ENCODE data around the gene ATXN7L1.

ATXN7L1 gene

GRCh38 chr7:105613611-105614330 is 262.6 kb downstream of the ATXN7L1 start:
- ChIA-PET POLR2A (no interaction called here), CTCF (no interaction called here)
- DNase-seq (ENCODE audit: extremely low spot score): no peak
- TF ChIP-seq LEF1 (IDR thresholded peaks at IDR 0.05; ENCODE audit: borderline replicate concordance): no peak
- TF ChIP-seq ARNT (IDR thresholded peaks at IDR 0.05): no peak
- no peak for TF ChIP-seq SUZ12 (IDR thresholded peaks at IDR 0.05)
- TF ChIP-seq HDGF (IDR thresholded peaks at IDR 0.05; ENCODE audit: borderline replicate concordance): no peak
- no peak for TF ChIP-seq FOXK2 (IDR thresholded peaks at IDR 0.05)
- TF ChIP-seq FOXA1 (IDR thresholded peaks at IDR 0.05): no peak
- no peak for TF ChIP-seq TARDBP (IDR thresholded peaks at IDR 0.05)
- no peak for TF ChIP-seq SP1 (IDR thresholded peaks at IDR 0.05)
- TF ChIP-seq ELF4 (IDR thresholded peaks at IDR 0.05): no peak
- TF ChIP-seq ZNF384 (IDR thresholded peaks at IDR 0.05): no peak
- TF ChIP-seq NFRKB (IDR thresholded peaks at IDR 0.05): no peak
- TF ChIP-seq CTBP1 (IDR thresholded peaks at IDR 0.05; ENCODE audit: borderline replicate concordance): no peak

GRCh38 chr7:105612806-105613205 is 263.6 kb downstream of the ATXN7L1 start:
- TF ChIP-seq LEF1 (IDR thresholded peaks at IDR 0.05; ENCODE audit: borderline replicate concordance): no peak
- TF ChIP-seq ELF4 (IDR thresholded peaks at IDR 0.05): no peak
- no peak for TF ChIP-seq HDGF (IDR thresholded peaks at IDR 0.05; ENCODE audit: borderline replicate concordance)
- no peak for TF ChIP-seq ZNF384 (IDR thresholded peaks at IDR 0.05)
- TF ChIP-seq NFRKB (IDR thresholded peaks at IDR 0.05): no peak
- CTCF ChIA-PET: no interaction called here
- DNase-seq (ENCODE audit: extremely low spot score): no peak
- POLR2A ChIA-PET: no interaction called here

GRCh38 chr7:105611856-105612775 is 264.3 kb downstream of the ATXN7L1 start:
- ChIA-PET CTCF (no interaction called here), POLR2A (no interaction called here)
- DNase-seq (ENCODE audit: extremely low spot score): no peak
- TF ChIP-seq FOXM1 (IDR thresholded peaks at IDR 0.05; ENCODE audit: borderline replicate concordance) (no peak), ARNT (IDR thresholded peaks at IDR 0.05) (no peak), FOXK2 (IDR thresholded peaks at IDR 0.05) (no peak), ZNF384 (IDR thresholded peaks at IDR 0.05) (no peak), HDGF (IDR thresholded peaks at IDR 0.05; ENCODE audit: borderline replicate concordance) (no peak), SUZ12 (IDR thresholded peaks at IDR 0.05) (no peak), L3MBTL2 (conservative IDR thresholded peaks at IDR 0.05) (no peak), NFRKB (IDR thresholded peaks at IDR 0.05) (no peak), BHLHE40 (IDR thresholded peaks at IDR 0.05; ENCODE audit: borderline replicate concordance) (no peak), FOXA1 (IDR thresholded peaks at IDR 0.05) (no peak), CTBP1 (IDR thresholded peaks at IDR 0.05; ENCODE audit: borderline replicate concordance) (no peak), PKNOX1 (IDR thresholded peaks at IDR 0.05) (no peak), TARDBP (IDR thresholded peaks at IDR 0.05) (no peak), ELF4 (IDR thresholded peaks at IDR 0.05) (no peak), SP1 (IDR thresholded peaks at IDR 0.05) (no peak), LEF1 (IDR thresholded peaks at IDR 0.05; ENCODE audit: borderline replicate concordance) (no peak)

DNA sequence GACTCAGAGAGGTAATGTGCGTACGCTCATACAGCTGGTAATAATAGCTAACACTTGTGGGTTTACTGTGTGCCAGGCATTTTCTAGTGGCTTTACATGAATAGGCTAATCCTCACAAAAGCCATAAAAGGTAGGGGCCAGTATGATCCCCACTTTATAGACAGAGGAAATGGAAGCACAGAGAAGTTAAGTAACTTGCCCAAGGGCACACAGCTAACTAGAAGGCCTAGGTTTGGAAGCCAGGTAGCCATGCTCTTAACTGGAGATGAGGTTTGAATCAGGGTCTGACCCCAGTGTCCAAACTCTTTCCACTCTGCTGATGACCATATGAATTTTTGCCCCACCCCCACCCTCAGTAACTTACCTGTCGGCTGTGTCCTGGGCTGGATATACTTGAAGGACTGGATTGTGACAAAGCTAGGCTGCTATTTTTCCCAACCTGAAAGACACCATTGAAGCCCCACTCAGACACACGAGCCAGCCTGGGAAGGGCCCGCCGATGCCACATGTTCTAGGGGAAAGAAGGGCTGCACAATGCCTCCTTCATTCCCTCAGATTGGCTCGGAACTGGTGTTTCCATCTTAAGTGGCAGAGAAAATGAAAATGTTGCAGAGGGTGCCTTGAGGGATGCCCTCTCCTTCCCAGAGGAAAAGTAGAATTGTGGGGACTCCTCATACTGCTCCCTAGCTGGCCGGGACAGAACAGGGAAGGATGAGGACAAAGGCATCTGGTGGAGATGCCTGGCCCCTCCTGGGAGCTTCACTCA is 266.1 kb downstream of the ATXN7L1 start:
- POLR2A ChIA-PET: no interaction called here
- CTCF ChIA-PET: no interaction called here

More for the DNA sequence above, 266.1 kb downstream of the ATXN7L1 start:
- DNase-seq (ENCODE audit: extremely low spot score): no peak
- TF ChIP-seq ARNT (IDR thresholded peaks at IDR 0.05): no peak
- no peak for TF ChIP-seq FOXA1 (IDR thresholded peaks at IDR 0.05)
- no peak for TF ChIP-seq ELF4 (IDR thresholded peaks at IDR 0.05)
- TF ChIP-seq PKNOX1 (IDR thresholded peaks at IDR 0.05): no peak
- no peak for TF ChIP-seq CTBP1 (IDR thresholded peaks at IDR 0.05; ENCODE audit: borderline replicate concordance)
- TF ChIP-seq L3MBTL2 (conservative IDR thresholded peaks at IDR 0.05): no peak
- TF ChIP-seq SP1 (IDR thresholded peaks at IDR 0.05): no peak
- TF ChIP-seq HDGF (IDR thresholded peaks at IDR 0.05; ENCODE audit: borderline replicate concordance): no peak
- TF ChIP-seq BHLHE40 (IDR thresholded peaks at IDR 0.05; ENCODE audit: borderline replicate concordance): no peak
- no peak for TF ChIP-seq FOXM1 (IDR thresholded peaks at IDR 0.05; ENCODE audit: borderline replicate concordance)
- TF ChIP-seq NFRKB (IDR thresholded peaks at IDR 0.05): no peak
- no peak for TF ChIP-seq FOXK2 (IDR thresholded peaks at IDR 0.05)
- no peak for TF ChIP-seq TARDBP (IDR thresholded peaks at IDR 0.05)
- TF ChIP-seq SUZ12 (IDR thresholded peaks at IDR 0.05): no peak

All from HEK293T (cell line).